DND-41 (cell line): ENCODE data around the gene SMC3.

Experiments used
- CTCF ChIP-seq: IDR thresholded peaks from 2 replicates; pipeline ENCODE4 v1.5.1; 2012; ENCODE audit warnings: borderline replicate concordance, low read length, moderate library complexity, mild to moderate bottlenecking; ENCODE audit not compliant: poor library complexity, severe bottlenecking; ENCODE audit errors: extremely low read depth
- EZH2 ChIP-seq: IDR thresholded peaks from 3 replicates; pipeline ENCODE4 v1.6.1; 2012; ENCODE audit warnings: borderline replicate concordance, low read depth, mild to moderate bottlenecking, moderate library complexity, low read length, inconsistent platforms; ENCODE audit not compliant: severe bottlenecking

- no peak for TF ChIP-seq CTCF
- TF ChIP-seq EZH2, result no peak
Measured at GRCh38 chr10:110527731-110528171, 39.7 kb upstream of the SMC3 start.
